ENCODE results near the gene BYSL. TPM values are rescaled to one million over a fixed set of nuclear protein-coding genes. Genes with fewer than 3 reads are reported as not detected.

The BYSL gene
- total RNA-seq, 2 experiments from 2014 or later: 56.4 to 59.5 TPM

DNA sequence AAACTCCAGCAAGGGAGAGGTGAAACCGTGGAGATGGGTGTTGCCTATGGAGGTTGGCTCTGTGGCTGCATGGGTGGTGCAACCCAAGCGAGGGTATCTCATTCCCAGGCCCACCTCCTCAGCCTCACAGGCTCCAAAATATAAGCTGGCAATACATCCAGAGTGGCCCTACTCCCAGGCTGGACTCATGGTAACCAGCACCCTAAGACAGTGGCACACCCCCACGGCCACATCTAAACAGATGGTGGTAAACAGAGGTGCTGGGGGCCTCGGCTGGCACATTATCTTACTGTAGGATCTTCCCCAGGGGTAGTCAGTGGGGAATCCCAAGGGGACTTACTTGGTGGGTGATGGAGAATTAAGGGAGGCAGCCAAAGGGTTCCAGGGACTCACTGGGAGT, 54.0 kb downstream of the BYSL start:
- no peak for ATAC-seq
- Mint-ChIP-seq H3K27ac (peak overlapping the region; percentile 99), H3K27me3 (no peaks in the 10 kb centered on the region), H3K9me3 (no peaks in the 10 kb centered on the region), H3K36me3 (ENCODE audit: low read depth) (peaks cover 18% of the 10 kb centered on the region), H3K4me1 (ENCODE audit: low read depth) (peaks cover 70% of the 10 kb centered on the region), H3K4me3 (peak overlapping the region; percentile 74)
- ChIA-PET CTCF (interaction anchor here (0.8 to 1.3 kb wide), 3 partner anchors 39 to 64 kb away, joined by 3 read pairs; partner anchors contain the start of genes BYSL and MED20), POLR2A (interaction anchor here (0.7 to 2.2 kb wide), 8 partner anchors 10 to 67 kb away, joined by 3 to 7 read pairs (median 4); no protein-coding TSS in a partner anchor)
- DNase-seq: peak; percentile 48
- TF ChIP-seq CTCF (IDR thresholded peaks at IDR 0.05): no peak
- intact Hi-C loops (cut with micrococcal nuclease): loop anchor here (5.0 kb wide), 3 partner anchors 33 to 62 kb away; partner anchors contain the start of gene CCND3

- ATAC-seq (peak; percentile 92), DNase-seq (peak; percentile 71)
- CTCF ChIA-PET: interaction anchor here (0.7 to 2.9 kb wide), 11 partner anchors 9 to 190 kb away, joined by 3 to 8 read pairs (median 4); partner anchors contain the start of genes CCND3 and TOMM6
- H3K27ac Mint-ChIP-seq: peak overlapping the region; percentile 99
- POLR2A ChIA-PET: interaction anchor here (0.6 to 2.6 kb wide), 14 partner anchors 9 to 67 kb away, joined by 3 to 13 read pairs (median 4); partner anchors contain the start of gene CCND3
- intact Hi-C loops (cut with micrococcal nuclease): loop anchor here (5.0 kb wide), 3 partner anchors 35 to 60 kb away; partner anchors contain the start of gene CCND3
- H3K27me3 Mint-ChIP-seq: no peaks in the 10 kb centered on the region
- peaks cover 17% of the 10 kb centered on the region for H3K36me3 Mint-ChIP-seq (ENCODE audit: low read depth)
- peaks cover 69% of the 10 kb centered on the region for H3K4me1 Mint-ChIP-seq (ENCODE audit: low read depth)
- peak overlapping the region; percentile 74 for H3K4me3 Mint-ChIP-seq
- no peak for TF ChIP-seq CTCF (IDR thresholded peaks at IDR 0.05)
- H3K9me3 Mint-ChIP-seq: peaks cover 3% of the 10 kb centered on the region
These were observed 55.6 kb downstream of the BYSL start for GRCh38 chr6:41976794-41977484.

Other genes with a start within 250 kb of the BYSL start
- gene TFEB, start 185.9 kb upstream of the BYSL start, total RNA-seq: 10 to 100 TPM; 14.6 to 15.9 TPM
- gene PGC, start 174.1 kb upstream of the BYSL start, total RNA-seq: not detected
- gene FRS3, start 141.6 kb upstream of the BYSL start, total RNA-seq: 1 to 10 TPM; 3.2 to 4.1 TPM
- not detected for gene PRICKLE4, start 140.7 kb upstream of the BYSL start, total RNA-seq
- 100 to 1,000 TPM; 310 to 314 TPM for gene TOMM6, start 133.8 kb upstream of the BYSL start, total RNA-seq
- gene USP49, start 26.1 kb upstream of the BYSL start, total RNA-seq: 1 to 10 TPM; 5.7 to 5.9 TPM
- 10 to 100 TPM; 23.4 to 28.0 TPM for gene MED20, start 360 bp upstream of the BYSL start, total RNA-seq
- 100 to 1,000 TPM; 457 to 459 TPM for gene CCND3, start 20.3 kb downstream of the BYSL start, total RNA-seq
- 10 to 100 TPM; 40.0 to 42.3 TPM for gene TAF8, start 129.0 kb downstream of the BYSL start, total RNA-seq
- under 1 TPM; 0.13 to 0.18 TPM for gene C6orf132, start 221.1 kb downstream of the BYSL start, total RNA-seq

Data from activated CD8-positive, alpha-beta T cell treated with anti-CD3 and anti-CD28 coated beads for 36 hours (primary cell).